BE2C (cell line): ENCODE data around the gene TXNRD2.

Experiments used
- DNase-seq: peaks from one replicate; pipeline ENCODE4 v3.0.0-alpha.2; 2020
- H3K27me3 ChIP-seq: fragments of 250-450 bp; sonication (Bioruptor Pico); 2 replicates; pipeline ENCODE4 v1.5.1; 2020; ENCODE audit warnings: mild to moderate bottlenecking
- H3K36me3 ChIP-seq: fragments of 250-450 bp; sonication (Bioruptor Pico); 2 replicates; pipeline ENCODE4 v1.5.1; 2020; ENCODE audit warnings: mild to moderate bottlenecking
- H3K4me1 ChIP-seq: fragments of 250-450 bp; sonication (Bioruptor Pico); 2 replicates; pipeline ENCODE4 v1.5.1; 2020
- H3K4me3 ChIP-seq: 2 replicates; pipeline ENCODE4 v1.5.1; 2011; ENCODE audit warnings: low read depth, low read length
- H3K9me3 ChIP-seq: fragments of 250-450 bp; sonication (Bioruptor Pico); 2 replicates; pipeline ENCODE4 v1.5.1; 2020
- TF ChIP-seq, protein P1 (sequence below): IDR thresholded peaks from 2 replicates; pipeline ENCODE4 v1.5.1; 2012; ENCODE audit warnings: mild to moderate bottlenecking, low read depth, low read length

TXNRD2 gene

DNA sequence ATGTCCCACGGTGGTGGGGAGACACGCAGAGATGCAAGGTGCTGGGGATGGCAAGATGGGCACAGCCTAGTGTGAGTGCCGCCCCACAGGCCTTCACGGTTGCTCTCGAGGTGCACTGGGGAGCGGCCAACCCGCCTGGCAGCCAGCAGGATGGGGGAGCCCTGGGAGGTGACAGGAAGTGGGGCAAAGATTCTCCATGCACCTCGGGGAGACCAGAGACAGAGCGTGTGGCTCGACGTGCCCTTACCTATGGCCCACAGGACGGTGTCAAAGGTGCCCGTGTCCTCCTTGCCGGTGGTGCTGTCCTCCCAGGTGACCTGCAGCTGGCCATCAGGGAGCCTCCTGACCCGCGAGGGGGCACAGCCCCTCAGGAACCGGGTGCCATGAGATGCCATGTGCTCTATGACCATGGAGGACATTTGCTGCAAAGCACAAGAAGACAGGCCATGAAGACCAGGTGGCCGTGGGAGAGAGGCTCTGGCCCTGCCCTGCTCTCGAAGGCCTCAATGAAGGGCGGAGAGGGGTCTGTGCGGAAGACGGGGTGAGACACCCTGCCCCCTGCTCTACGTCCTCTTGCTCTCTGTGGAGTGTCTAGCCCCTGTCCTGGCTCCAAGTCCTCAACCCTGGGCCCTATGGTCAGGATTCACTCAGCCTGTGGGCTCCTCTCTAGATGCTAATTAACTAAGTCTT is 46.3 kb downstream of the TXNRD2 start:
- peaks cover 31% of the 10 kb centered on the region for H3K4me1 ChIP-seq

DNA sequence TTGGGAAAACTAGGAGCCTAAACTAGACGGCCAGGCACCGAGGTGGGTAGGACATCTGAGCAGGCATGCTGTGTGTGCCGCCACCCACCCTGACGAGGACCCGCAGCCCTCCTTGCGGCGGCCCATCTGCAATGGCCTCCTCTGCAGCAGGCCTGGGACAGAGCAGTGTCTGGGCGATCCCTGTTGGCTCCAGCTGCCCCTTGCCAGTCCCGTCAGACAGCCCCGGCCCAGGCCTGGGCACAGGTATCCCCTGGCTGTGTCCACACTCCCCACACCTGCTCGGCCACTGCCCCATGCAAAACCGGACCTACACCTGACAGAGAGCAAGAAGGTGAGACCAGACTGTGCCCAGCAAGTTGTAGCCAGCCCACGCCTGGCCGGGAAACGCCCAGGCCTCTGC is 48.3 kb downstream of the TXNRD2 start:
- no peak for DNase-seq
- TF ChIP-seq, protein P1, sequence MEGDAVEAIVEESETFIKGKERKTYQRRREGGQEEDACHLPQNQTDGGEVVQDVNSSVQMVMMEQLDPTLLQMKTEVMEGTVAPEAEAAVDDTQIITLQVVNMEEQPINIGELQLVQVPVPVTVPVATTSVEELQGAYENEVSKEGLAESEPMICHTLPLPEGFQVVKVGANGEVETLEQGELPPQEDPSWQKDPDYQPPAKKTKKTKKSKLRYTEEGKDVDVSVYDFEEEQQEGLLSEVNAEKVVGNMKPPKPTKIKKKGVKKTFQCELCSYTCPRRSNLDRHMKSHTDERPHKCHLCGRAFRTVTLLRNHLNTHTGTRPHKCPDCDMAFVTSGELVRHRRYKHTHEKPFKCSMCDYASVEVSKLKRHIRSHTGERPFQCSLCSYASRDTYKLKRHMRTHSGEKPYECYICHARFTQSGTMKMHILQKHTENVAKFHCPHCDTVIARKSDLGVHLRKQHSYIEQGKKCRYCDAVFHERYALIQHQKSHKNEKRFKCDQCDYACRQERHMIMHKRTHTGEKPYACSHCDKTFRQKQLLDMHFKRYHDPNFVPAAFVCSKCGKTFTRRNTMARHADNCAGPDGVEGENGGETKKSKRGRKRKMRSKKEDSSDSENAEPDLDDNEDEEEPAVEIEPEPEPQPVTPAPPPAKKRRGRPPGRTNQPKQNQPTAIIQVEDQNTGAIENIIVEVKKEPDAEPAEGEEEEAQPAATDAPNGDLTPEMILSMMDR = no peak
- Histone ChIP-seq H3K36me3 (peaks cover 5% of the 10 kb centered on the region; the same call in 1 of the 2 replicates), H3K27me3 (no peaks in the 10 kb centered on the region), H3K4me3 (no peak overlapping the region), H3K9me3 (no peaks in the 10 kb centered on the region), H3K4me1 (peaks cover 31% of the 10 kb centered on the region)

More for the DNA sequence above, 46.3 kb downstream of the TXNRD2 start:
- H3K27me3 ChIP-seq = no peaks in the 10 kb centered on the region
- TF ChIP-seq, protein P1 = no peak
- no peak overlapping the region for H3K4me3 ChIP-seq
- DNase-seq = no peak
- no peaks in the 10 kb centered on the region for H3K9me3 ChIP-seq
- H3K36me3 ChIP-seq = peaks cover 5% of the 10 kb centered on the region; the same call in 1 of the 2 replicates

- no peak for DNase-seq
Measured at GRCh38 chr22:19892925-19893324, 48.7 kb downstream of the TXNRD2 start.

GRCh38 chr22:19892257-19892879 is 49.2 kb downstream of the TXNRD2 start:
- peak overlapping the region; percentile 15 for H3K4me3 ChIP-seq
- no peaks in the 10 kb centered on the region; the same call in 1 of the 2 replicates for H3K36me3 ChIP-seq
- no peaks in the 10 kb centered on the region for H3K9me3 ChIP-seq
- H3K4me1 ChIP-seq = peaks cover 31% of the 10 kb centered on the region
- no peaks in the 10 kb centered on the region for H3K27me3 ChIP-seq
- TF ChIP-seq, protein P1 = no peak
- peak; percentile 64 for DNase-seq

More at GRCh38 chr22:19892925-19893324, 48.7 kb downstream of the TXNRD2 start:
- Histone ChIP-seq H3K9me3 (no peaks in the 10 kb centered on the region), H3K36me3 (peaks cover 3% of the 10 kb centered on the region; the same call in 1 of the 2 replicates), H3K4me1 (peaks cover 31% of the 10 kb centered on the region), H3K4me3 (no peak overlapping the region; the same call in 1 of the 2 replicates), H3K27me3 (no peaks in the 10 kb centered on the region)
- TF ChIP-seq, protein P1 = no peak

GRCh38 chr22:19891317-19892256 is 50.0 kb downstream of the TXNRD2 start:
- DNase-seq = peak; percentile 78
- no peaks in the 10 kb centered on the region for H3K27me3 ChIP-seq
- H3K36me3 ChIP-seq = no peaks in the 10 kb centered on the region; the same call in 1 of the 2 replicates
- TF ChIP-seq, protein P1 = no peak
- peaks cover 25% of the 10 kb centered on the region for H3K4me1 ChIP-seq
- H3K4me3 ChIP-seq = peak overlapping the region; percentile 15
- H3K9me3 ChIP-seq = no peaks in the 10 kb centered on the region
